ENCODE measurements around the gene ME1. TPM values are rescaled to one million over a fixed set of nuclear protein-coding genes. Genes with fewer than 3 reads are reported as not detected.

Gene ME1
- total and polyA plus RNA-seq, 2 of the 13 experiments (the other 11 are each of a cell fraction or from before 2014, with no cell fraction given) = not detected

DNA sequence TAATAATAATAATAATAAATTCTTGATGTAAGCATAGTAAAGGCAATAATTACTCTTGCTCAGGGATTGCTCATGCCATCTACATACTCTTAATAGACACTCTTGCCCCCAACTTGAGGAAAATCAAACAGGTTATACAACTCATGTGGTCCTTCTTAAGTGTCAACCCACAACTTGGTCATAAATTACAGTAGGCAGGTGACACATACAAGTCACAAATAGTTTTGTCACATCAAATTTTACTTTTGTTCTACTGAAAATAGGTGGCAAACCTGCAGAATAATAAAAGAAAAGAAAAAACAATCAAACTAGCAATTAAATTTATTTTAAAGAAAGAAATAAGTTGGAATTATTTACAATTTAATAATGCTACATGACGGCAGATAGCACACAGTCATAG, 1.6 kb downstream of the ME1 start:
- POLR2A ChIA-PET = no interaction called here
- Histone ChIP-seq H3K9me3 (ENCODE audit: low read length) (no peaks in the 10 kb centered on the region), H2AFZ (ENCODE audit: low read length) (no peak overlapping the region), H3K9ac (ENCODE audit: insufficient read depth, low read depth, low read length) (no peak overlapping the region), H3K4me2 (ENCODE audit: low read depth, low read length) (no peak overlapping the region), H4K20me1 (ENCODE audit: insufficient read depth, low read length) (no peaks in the 10 kb centered on the region), H3K27me3 (ENCODE audit: control insufficient read depth in 1 of 2, insufficient read depth in 2 of 2, low read length in 2 of 2) (no peaks in the 10 kb centered on the region; a peak in 1 of 5 replicates), H3K36me3 (replicated peaks in 1 of 2; ENCODE audit: control insufficient read depth in 1 of 2, insufficient read depth in 2 of 2, low read length in 2 of 2) (no peaks in the 10 kb centered on the region), H3K79me2 (ENCODE audit: insufficient read depth, low read length) (no peaks in the 10 kb centered on the region), H3K27ac (ENCODE audit: extremely low read length, insufficient read depth, low read length) (no peak overlapping the region), H3K4me1 (ENCODE audit: insufficient read depth, low read length) (no peaks in the 10 kb centered on the region), H3K4me3 (replicated peaks in 1 of 3; ENCODE audit: insufficient read depth in 1 of 3, low read depth in 2 of 3, low read length in 3 of 3) (no peak overlapping the region)
- TF ChIP-seq, protein P1, sequence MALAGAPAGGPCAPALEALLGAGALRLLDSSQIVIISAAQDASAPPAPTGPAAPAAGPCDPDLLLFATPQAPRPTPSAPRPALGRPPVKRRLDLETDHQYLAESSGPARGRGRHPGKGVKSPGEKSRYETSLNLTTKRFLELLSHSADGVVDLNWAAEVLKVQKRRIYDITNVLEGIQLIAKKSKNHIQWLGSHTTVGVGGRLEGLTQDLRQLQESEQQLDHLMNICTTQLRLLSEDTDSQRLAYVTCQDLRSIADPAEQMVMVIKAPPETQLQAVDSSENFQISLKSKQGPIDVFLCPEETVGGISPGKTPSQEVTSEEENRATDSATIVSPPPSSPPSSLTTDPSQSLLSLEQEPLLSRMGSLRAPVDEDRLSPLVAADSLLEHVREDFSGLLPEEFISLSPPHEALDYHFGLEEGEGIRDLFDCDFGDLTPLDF (CRISPR knock-in tag; IDR thresholded peaks at IDR 0.05) = no peak
- TF ChIP-seq ZNF672 (CRISPR knock-in tag; IDR thresholded peaks at IDR 0.05) (no peak), ARNT2 (CRISPR knock-in tag; IDR thresholded peaks at IDR 0.05; ENCODE audit: low read depth) (no peak), PTBP1 (IDR thresholded peaks at IDR 0.05; ENCODE audit: low read depth, low read length, poor library complexity, severe bottlenecking) (no peak), HNRNPK (IDR thresholded peaks at IDR 0.05; ENCODE audit: low read depth, low read length, poor library complexity, severe bottlenecking) (no peak), ARNTL (CRISPR knock-in tag; IDR thresholded peaks at IDR 0.05) (no peak), REL (CRISPR knock-in tag; conservative IDR thresholded peaks at IDR 0.05) (no peak)
- TF ChIP-seq, protein P2, sequence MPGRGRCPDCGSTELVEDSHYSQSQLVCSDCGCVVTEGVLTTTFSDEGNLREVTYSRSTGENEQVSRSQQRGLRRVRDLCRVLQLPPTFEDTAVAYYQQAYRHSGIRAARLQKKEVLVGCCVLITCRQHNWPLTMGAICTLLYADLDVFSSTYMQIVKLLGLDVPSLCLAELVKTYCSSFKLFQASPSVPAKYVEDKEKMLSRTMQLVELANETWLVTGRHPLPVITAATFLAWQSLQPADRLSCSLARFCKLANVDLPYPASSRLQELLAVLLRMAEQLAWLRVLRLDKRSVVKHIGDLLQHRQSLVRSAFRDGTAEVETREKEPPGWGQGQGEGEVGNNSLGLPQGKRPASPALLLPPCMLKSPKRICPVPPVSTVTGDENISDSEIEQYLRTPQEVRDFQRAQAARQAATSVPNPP (CRISPR knock-in tag; IDR thresholded peaks at IDR 0.05) = no peak
- TF ChIP-seq, protein P3, sequence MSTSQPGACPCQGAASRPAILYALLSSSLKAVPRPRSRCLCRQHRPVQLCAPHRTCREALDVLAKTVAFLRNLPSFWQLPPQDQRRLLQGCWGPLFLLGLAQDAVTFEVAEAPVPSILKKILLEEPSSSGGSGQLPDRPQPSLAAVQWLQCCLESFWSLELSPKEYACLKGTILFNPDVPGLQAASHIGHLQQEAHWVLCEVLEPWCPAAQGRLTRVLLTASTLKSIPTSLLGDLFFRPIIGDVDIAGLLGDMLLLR (CRISPR knock-in tag; IDR thresholded peaks at IDR 0.05) = no peak
- TF ChIP-seq, protein P4, sequence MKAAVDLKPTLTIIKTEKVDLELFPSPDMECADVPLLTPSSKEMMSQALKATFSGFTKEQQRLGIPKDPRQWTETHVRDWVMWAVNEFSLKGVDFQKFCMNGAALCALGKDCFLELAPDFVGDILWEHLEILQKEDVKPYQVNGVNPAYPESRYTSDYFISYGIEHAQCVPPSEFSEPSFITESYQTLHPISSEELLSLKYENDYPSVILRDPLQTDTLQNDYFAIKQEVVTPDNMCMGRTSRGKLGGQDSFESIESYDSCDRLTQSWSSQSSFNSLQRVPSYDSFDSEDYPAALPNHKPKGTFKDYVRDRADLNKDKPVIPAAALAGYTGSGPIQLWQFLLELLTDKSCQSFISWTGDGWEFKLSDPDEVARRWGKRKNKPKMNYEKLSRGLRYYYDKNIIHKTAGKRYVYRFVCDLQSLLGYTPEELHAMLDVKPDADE (CRISPR knock-in tag; IDR thresholded peaks at IDR 0.05) = no peak
- in situ Hi-C loops (cut with HindIII; ENCODE audit: extremely low pct_ligation_motif_present, low pct_unique_long_range_greater_than_20kb) (no loop called here), intact Hi-C loops (cut with micrococcal nuclease; ENCODE audit: unreplicated experiment) (no loop called here)
- CTCF ChIA-PET (ENCODE audit: low intra/inter-chr PET ratio, low total read pairs) = no interaction called here
- no peak for DNase-seq (ENCODE audit: low spot score)
- BruUV-seq (replicated peaks) = no TSS peak
- WGBS (ENCODE audit: low lambda C conversion rate) = 3% methylated on average over 1 of the region's 1 CpG
- no peak for ATAC-seq
- no peak for FAIRE-seq
